ENCODE measurements around the gene ADAMTS16.

ADAMTS16 gene

GRCh38 chr5:5320062-5320805 is 180.1 kb downstream of the ADAMTS16 start:
- DNase-seq: no peak

- no peak for DNase-seq
These were observed 181.0 kb downstream of the ADAMTS16 start for GRCh38 chr5:5321137-5321536.

- no peak for DNase-seq
These were observed 183.4 kb downstream of the ADAMTS16 start for GRCh38 chr5:5323551-5323950.

- DNase-seq: no peak
These were observed 186.1 kb downstream of the ADAMTS16 start for GRCh38 chr5:5326115-5326758.

GRCh38 chr5:5327126-5327525 is 187.0 kb downstream of the ADAMTS16 start:
- no peak for DNase-seq

- DNase-seq: no peak
These were observed 190.8 kb downstream of the ADAMTS16 start for GRCh38 chr5:5330728-5331452.

GRCh38 chr5:5331848-5332247 is 191.7 kb downstream of the ADAMTS16 start:
- no peak for DNase-seq

GRCh38 chr5:5332287-5332686 is 192.2 kb downstream of the ADAMTS16 start:
- DNase-seq: no peak

- DNase-seq: no peak
These were observed 195.0 kb downstream of the ADAMTS16 start for GRCh38 chr5:5335107-5335506.

GRCh38 chr5:5335700-5336264 is 195.7 kb downstream of the ADAMTS16 start:
- no peak for DNase-seq

- no peak for DNase-seq
These were observed 199.1 kb downstream of the ADAMTS16 start for GRCh38 chr5:5339257-5339656.

- no peak for DNase-seq
These were observed 200.1 kb downstream of the ADAMTS16 start for GRCh38 chr5:5340206-5340729.

- no peak for DNase-seq
These were observed 201.6 kb downstream of the ADAMTS16 start for GRCh38 chr5:5341531-5342292.

GRCh38 chr5:5342784-5343183 is 202.7 kb downstream of the ADAMTS16 start:
- DNase-seq: no peak

GRCh38 chr5:5343568-5343967 is 203.4 kb downstream of the ADAMTS16 start:
- DNase-seq: no peak

- no peak for DNase-seq
These were observed 204.0 kb downstream of the ADAMTS16 start for GRCh38 chr5:5344051-5344571.

GRCh38 chr5:5344606-5345005 is 204.5 kb downstream of the ADAMTS16 start:
- no peak for DNase-seq

- no peak for DNase-seq
These were observed 207.3 kb downstream of the ADAMTS16 start for GRCh38 chr5:5347442-5347841.

- DNase-seq: no peak
These were observed 208.0 kb downstream of the ADAMTS16 start for GRCh38 chr5:5348135-5348534.

- DNase-seq: no peak
These were observed 208.4 kb downstream of the ADAMTS16 start for GRCh38 chr5:5348576-5348975.

- no peak for DNase-seq
These were observed 210.0 kb downstream of the ADAMTS16 start for GRCh38 chr5:5350101-5350500.

- no peak for DNase-seq
These were observed 211.3 kb downstream of the ADAMTS16 start for GRCh38 chr5:5351288-5351979.

All from stimulated activated CD4-positive, alpha-beta T cell treated with anti-CD3 and anti-CD28 coated beads, Interleukin-4, amount 100 ng/mL, for 1 hour (primary cell).